Measurements from ENCODE around the gene FOXO3. TPM values are rescaled to one million over a fixed set of nuclear protein-coding genes. Genes with fewer than 3 reads are reported as not detected.

The FOXO3 gene
- total RNA-seq, 2 experiments from 2014 or later = 3.1 to 3.6 TPM

DNA sequence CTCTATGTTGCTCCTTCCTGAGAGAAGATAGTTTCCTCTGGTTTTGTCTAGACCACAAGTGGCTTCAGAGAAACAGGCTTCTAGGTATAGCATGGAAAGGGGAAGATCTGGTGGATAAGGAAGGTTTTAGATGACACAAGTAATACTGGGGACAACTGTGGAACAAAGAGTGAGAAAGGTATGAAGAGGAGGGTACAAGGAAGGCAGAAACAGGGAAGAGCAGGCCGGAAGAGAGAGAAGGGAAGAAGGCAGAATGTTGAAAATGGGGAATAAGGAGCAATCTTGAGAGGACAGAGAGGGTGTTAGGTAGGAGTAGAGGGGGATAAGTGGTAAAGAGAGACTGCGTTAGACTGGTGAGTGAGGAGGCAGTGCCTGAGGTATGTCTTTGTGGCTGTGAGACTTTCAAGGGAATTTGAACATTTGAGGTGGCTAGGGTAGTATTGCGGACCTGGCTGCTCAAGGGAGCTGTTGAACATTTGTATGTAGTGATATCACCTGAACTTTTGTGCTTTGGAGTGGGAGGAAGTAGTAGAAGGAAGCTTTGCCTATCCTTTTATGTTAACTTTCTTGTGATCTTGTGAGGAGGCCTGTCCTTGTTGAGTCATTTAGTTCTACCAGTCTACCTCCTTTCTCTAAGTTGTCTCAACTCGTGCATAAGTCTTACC, 69.5 kb downstream of the FOXO3 start:
- H3K36me3 Mint-ChIP-seq (ENCODE audit: low read depth) = no peaks in the 10 kb centered on the region
- H3K4me1 Mint-ChIP-seq (ENCODE audit: low read depth) = peaks cover 45% of the 10 kb centered on the region
- H3K27me3 Mint-ChIP-seq (ENCODE audit: low read depth) = no peaks in the 10 kb centered on the region
- no peaks in the 10 kb centered on the region for H3K9me3 Mint-ChIP-seq
- H3K27ac Mint-ChIP-seq = peak overlapping the region; percentile 35
- DNase-seq = peak; percentile 37
- intact Hi-C loops (cut with micrococcal nuclease) = loop anchor here (1.0 to 10.0 kb wide), 6 partner anchors 8 to 465 kb away; partner anchors contain the start of genes CEP57L1 and SESN1
- H3K4me3 Mint-ChIP-seq = no peak overlapping the region
- CTCF ChIA-PET = no interaction called here

DNA sequence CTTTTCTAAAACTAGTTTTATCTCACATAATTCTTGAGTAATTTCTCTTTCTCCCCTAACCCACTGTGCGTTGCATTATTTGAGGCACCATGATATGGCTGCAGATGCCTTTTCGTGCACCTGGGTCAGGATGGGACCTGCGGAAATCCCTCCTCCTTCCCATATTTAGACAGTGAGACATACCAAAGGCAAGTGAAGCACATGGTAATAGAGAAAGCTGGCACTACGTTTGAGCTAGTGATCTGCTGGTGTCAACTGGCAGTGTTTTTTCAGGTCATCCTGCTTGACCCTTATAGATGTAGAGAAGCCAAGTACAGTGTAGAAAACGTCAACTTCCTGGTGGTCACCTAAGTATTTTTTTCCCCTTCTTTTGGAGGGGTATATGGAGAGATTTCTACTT, 71.7 kb downstream of the FOXO3 start:
- Mint-ChIP-seq H3K36me3 (ENCODE audit: low read depth) (no peaks in the 10 kb centered on the region), H3K27me3 (ENCODE audit: low read depth) (no peaks in the 10 kb centered on the region), H3K9me3 (no peaks in the 10 kb centered on the region), H3K4me1 (ENCODE audit: low read depth) (peaks cover 57% of the 10 kb centered on the region), H3K4me3 (no peak overlapping the region), H3K27ac (no peak overlapping the region)
- DNase-seq = no peak
- CTCF ChIA-PET = no interaction called here
- intact Hi-C loops (cut with micrococcal nuclease) = loop anchor here (10.0 kb wide), 2 partner anchors 242 to 462 kb away; partner anchors contain the start of genes CEP57L1 and SESN1

DNA sequence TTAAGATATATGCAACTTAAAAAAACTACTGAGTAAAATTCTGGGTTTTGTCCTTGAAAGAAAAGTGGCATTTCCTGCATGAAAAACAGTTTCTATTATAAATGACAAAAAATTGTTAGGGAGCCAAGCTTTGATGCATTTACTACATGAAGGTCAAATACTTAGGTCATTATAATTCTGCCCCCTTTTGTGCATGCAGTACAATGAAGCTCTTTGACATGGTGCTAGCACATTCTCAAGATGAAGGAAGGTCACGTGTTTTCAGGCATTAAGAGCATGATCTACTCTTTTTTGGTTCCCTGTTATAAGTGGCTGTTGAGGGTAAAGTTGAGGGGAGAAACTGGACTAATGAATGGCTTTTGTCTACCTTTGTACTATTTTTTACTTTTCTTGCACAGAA, 72.7 kb downstream of the FOXO3 start:
- Mint-ChIP-seq H3K27ac (no peak overlapping the region), H3K4me1 (ENCODE audit: low read depth) (peaks cover 55% of the 10 kb centered on the region), H3K27me3 (ENCODE audit: low read depth) (no peaks in the 10 kb centered on the region), H3K4me3 (no peak overlapping the region), H3K36me3 (ENCODE audit: low read depth) (no peaks in the 10 kb centered on the region), H3K9me3 (no peaks in the 10 kb centered on the region)
- intact Hi-C loops (cut with micrococcal nuclease) = loop anchor here (10.0 kb wide), 2 partner anchors 241 to 461 kb away; partner anchors contain the start of genes CEP57L1 and SESN1
- CTCF ChIA-PET = no interaction called here
- DNase-seq = no peak

DNA sequence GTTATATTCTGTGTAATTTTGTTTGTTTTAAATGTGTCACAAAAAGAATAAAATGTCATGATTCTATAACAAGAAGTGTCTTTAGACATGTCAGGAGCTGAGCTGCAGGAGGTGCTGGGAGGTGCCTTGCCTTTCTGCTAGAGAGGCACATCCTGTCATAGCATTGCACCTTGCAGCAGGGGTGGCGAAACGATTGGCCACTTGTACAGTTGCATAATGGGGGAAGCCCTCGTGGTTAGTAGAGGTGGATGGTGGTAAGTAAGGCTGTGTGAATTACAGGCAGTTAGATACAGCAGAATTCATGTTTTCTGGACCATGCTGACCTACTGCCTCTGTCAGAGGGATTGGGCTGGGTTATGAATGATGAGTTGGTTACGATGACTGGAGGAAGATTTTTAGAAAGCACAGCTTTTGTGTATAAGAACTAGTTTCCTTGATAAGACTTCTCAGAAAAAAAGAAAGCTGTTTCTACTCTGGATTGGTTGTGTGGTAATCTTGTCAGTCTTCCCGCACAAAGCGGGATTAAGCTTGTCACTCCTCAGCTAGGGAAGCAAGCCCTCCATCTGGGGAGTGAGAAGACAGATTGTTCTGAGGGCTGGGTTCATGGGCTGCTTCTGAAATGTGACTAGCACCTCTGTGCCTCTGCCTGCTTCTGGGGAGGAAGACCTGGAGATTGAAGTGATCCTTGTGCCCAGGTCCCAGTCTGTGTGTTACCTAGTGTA, 74.9 kb downstream of the FOXO3 start:
- H3K27ac Mint-ChIP-seq = no peak overlapping the region
- peak; percentile 76 for DNase-seq
- intact Hi-C loops (cut with micrococcal nuclease) = loop anchor here (10.0 kb wide), 2 partner anchors 239 to 459 kb away; partner anchors contain the start of genes CEP57L1 and SESN1
- peaks cover 45% of the 10 kb centered on the region for H3K4me1 Mint-ChIP-seq (ENCODE audit: low read depth)
- no peaks in the 10 kb centered on the region for H3K9me3 Mint-ChIP-seq
- H3K27me3 Mint-ChIP-seq (ENCODE audit: low read depth) = no peaks in the 10 kb centered on the region
- CTCF ChIA-PET = no interaction called here
- H3K36me3 Mint-ChIP-seq (ENCODE audit: low read depth) = no peaks in the 10 kb centered on the region
- no peak overlapping the region for H3K4me3 Mint-ChIP-seq

DNA sequence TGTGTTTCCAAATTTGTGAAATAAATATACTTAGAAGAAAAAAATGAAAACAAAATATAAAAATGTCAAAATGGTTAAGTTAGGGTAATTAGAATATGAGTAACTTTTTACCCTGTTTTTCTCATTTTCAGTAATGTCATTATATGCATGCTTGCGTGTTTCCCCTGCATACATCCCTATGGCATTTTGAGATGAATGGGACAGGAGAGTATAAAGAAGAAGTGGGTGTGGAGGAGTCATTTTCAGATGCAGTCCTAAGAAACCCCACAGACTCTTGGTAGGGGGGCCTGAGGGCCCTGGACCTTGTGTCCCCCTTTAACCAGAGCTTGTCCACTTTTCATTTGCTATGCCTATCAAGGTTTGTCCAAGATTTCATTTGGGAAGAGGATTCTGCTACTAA, 77.2 kb downstream of the FOXO3 start:
- CTCF ChIA-PET = interaction anchor here (0.7 kb wide), 1 partner anchor 244 kb away, joined by 3 read pairs; no protein-coding TSS in a partner anchor
- Mint-ChIP-seq H3K36me3 (ENCODE audit: low read depth) (no peaks in the 10 kb centered on the region), H3K4me1 (ENCODE audit: low read depth) (peaks cover 38% of the 10 kb centered on the region), H3K4me3 (no peak overlapping the region), H3K27ac (no peak overlapping the region), H3K9me3 (no peaks in the 10 kb centered on the region), H3K27me3 (ENCODE audit: low read depth) (no peaks in the 10 kb centered on the region)
- DNase-seq = no peak
- intact Hi-C loops (cut with micrococcal nuclease) = loop anchor here (1.0 to 10.0 kb wide), 3 partner anchors 8 to 457 kb away; partner anchors contain the start of genes CEP57L1 and SESN1

DNA sequence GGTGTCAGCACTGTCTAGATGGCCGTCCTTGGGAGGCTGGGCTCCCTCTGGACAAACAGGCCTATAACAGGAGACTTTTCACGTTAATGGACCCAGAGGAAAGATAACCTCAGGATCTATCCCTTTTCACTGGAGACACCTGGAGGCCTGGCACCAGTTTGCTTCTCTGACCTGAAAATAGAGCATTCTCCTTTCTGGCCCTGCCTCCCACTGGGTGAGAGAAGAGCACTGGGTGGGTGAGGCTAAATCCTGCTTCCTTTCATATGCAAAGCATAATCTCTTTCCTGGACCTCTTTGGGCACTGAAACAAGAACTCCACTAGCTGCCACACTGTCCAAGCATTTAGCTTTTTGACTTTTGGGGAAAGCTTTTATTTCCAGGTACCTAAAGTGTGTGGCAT, 78.3 kb downstream of the FOXO3 start:
- no peak overlapping the region for H3K4me3 Mint-ChIP-seq
- CTCF ChIA-PET = interaction anchor here (0.9 kb wide), 1 partner anchor 145 kb away, joined by 3 read pairs; no protein-coding TSS in a partner anchor
- no peak overlapping the region for H3K27ac Mint-ChIP-seq
- peaks cover 36% of the 10 kb centered on the region for H3K4me1 Mint-ChIP-seq (ENCODE audit: low read depth)
- H3K36me3 Mint-ChIP-seq (ENCODE audit: low read depth) = no peaks in the 10 kb centered on the region
- intact Hi-C loops (cut with micrococcal nuclease) = loop anchor here (1.0 to 10.0 kb wide), 3 partner anchors 9 to 456 kb away; partner anchors contain the start of genes CEP57L1 and SESN1
- no peaks in the 10 kb centered on the region for H3K9me3 Mint-ChIP-seq
- DNase-seq = no peak
- H3K27me3 Mint-ChIP-seq (ENCODE audit: low read depth) = no peaks in the 10 kb centered on the region

DNA sequence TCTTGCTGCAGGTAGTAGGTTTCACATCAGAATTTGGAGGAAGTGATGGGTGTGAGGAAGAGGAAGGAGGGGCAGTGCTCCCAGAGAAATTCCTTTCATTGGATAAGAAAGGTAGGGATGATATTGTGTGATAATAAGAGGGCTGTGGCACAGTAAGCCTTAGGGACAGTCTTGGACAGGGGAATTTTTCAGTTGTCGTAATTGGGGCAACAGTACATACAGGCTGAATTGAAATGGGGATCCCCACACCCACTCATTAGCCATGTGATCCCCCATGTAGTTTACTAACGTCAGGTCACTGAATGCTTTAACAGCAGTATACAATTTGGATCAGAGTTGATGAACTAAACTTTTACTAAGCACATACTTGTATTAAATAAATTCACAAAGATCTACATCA, 79.4 kb downstream of the FOXO3 start:
- Mint-ChIP-seq H3K4me3 (no peak overlapping the region), H3K4me1 (ENCODE audit: low read depth) (peaks cover 36% of the 10 kb centered on the region), H3K9me3 (no peaks in the 10 kb centered on the region), H3K27ac (no peak overlapping the region), H3K36me3 (ENCODE audit: low read depth) (no peaks in the 10 kb centered on the region), H3K27me3 (ENCODE audit: low read depth) (no peaks in the 10 kb centered on the region)
- intact Hi-C loops (cut with micrococcal nuclease) = no loop called here
- CTCF ChIA-PET = no interaction called here
- no peak for DNase-seq

DNA sequence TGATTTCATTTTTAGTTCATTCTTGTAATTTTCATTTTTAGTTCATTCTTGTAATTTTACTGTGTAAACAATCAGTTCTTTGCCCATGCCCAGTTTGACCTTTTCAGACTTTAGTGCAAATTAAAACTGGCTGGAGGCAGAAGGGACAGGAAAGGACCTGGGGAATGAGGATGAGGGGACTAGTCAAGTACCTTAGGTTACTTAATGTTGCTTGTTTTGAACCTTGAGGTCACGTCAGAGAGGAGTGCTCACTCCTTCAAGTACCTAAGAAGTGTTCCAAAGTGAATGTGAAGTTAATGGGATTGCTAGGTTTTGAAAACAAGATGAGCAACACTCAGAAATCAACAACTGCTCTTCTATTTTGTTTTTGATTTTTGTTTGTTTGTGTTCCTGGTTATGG, 82.5 kb downstream of the FOXO3 start:
- CTCF ChIA-PET = no interaction called here
- Mint-ChIP-seq H3K4me1 (ENCODE audit: low read depth) (peaks cover 14% of the 10 kb centered on the region), H3K4me3 (no peak overlapping the region), H3K36me3 (ENCODE audit: low read depth) (no peaks in the 10 kb centered on the region), H3K27me3 (ENCODE audit: low read depth) (no peaks in the 10 kb centered on the region), H3K9me3 (no peaks in the 10 kb centered on the region), H3K27ac (no peak overlapping the region)
- intact Hi-C loops (cut with micrococcal nuclease) = no loop called here
- no peak for DNase-seq

DNA sequence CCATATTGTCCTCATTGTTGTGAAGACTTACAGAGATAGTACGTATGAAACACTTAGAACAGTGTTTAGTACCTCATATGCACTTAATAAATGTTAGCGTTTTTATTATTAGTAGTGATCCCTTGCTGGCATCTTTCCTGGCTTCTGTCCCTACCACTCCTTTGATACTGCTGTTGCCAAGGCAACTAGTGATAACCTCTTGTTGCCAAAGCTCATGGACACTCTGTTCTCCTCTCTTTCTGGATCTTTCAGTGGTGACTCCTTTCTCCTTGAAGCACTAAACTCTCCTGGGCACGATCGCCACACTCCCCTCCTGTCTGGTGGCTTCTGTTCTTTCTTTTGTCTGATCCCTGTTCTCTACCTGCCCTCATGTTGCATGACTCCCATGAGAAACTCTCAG, 83.5 kb downstream of the FOXO3 start:
- H3K9me3 Mint-ChIP-seq = no peaks in the 10 kb centered on the region
- CTCF ChIA-PET = no interaction called here
- no peaks in the 10 kb centered on the region for H3K27me3 Mint-ChIP-seq (ENCODE audit: low read depth)
- H3K36me3 Mint-ChIP-seq (ENCODE audit: low read depth) = no peaks in the 10 kb centered on the region
- no peak overlapping the region for H3K4me3 Mint-ChIP-seq
- intact Hi-C loops (cut with micrococcal nuclease) = no loop called here
- no peak overlapping the region for H3K27ac Mint-ChIP-seq
- peaks cover 11% of the 10 kb centered on the region for H3K4me1 Mint-ChIP-seq (ENCODE audit: low read depth)
- no peak for DNase-seq

DNA sequence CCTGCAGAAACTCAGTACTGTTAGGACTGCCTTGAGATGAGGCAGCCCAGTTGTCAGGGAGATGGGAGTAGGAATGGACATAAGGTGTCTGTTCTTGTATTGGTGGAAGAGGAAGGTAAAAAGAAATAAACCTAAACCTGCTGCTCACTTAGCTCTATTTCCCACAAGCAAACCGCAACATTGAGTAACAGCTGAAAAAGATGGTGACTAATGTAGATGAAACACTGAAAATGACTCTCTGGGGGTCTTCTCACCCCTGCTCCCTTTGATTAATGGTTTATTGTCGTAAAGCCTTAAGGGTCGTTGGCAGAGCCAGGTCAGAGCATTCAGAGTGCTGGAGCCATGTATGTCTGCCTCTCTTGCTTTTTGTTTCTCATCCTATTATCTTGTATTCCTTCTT, 87.5 kb downstream of the FOXO3 start:
- Mint-ChIP-seq H3K4me1 (ENCODE audit: low read depth) (peaks cover 15% of the 10 kb centered on the region), H3K27me3 (ENCODE audit: low read depth) (no peaks in the 10 kb centered on the region), H3K9me3 (no peaks in the 10 kb centered on the region), H3K36me3 (ENCODE audit: low read depth) (no peaks in the 10 kb centered on the region), H3K27ac (no peak overlapping the region), H3K4me3 (no peak overlapping the region)
- CTCF ChIA-PET = interaction anchor here (1.0 kb wide), 1 partner anchor 101 kb away, joined by 3 read pairs; no protein-coding TSS in a partner anchor
- no peak for DNase-seq
- intact Hi-C loops (cut with micrococcal nuclease) = no loop called here

DNA sequence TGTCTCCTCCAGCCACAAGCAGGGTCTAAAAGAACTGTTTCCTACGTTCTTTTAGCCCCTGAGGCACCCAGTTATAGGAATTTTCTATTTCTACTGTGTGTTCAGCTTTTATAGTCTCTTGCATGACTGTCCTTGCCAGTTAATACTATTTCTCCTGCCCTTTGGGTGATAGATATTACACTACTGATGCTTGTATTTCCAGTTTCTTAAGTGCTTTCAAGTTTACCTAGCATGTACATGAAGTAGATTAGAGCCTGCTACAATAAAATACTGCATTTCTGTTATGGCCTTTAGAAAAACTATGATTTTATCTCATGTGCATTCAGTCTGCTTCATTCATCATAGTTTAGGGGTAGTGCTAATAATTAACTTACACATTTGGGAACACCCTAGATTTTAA, 89.6 kb downstream of the FOXO3 start:
- Mint-ChIP-seq H3K27ac (no peak overlapping the region), H3K4me1 (ENCODE audit: low read depth) (peaks cover 26% of the 10 kb centered on the region), H3K9me3 (no peaks in the 10 kb centered on the region), H3K36me3 (ENCODE audit: low read depth) (no peaks in the 10 kb centered on the region), H3K27me3 (ENCODE audit: low read depth) (no peaks in the 10 kb centered on the region), H3K4me3 (no peak overlapping the region)
- CTCF ChIA-PET = interaction anchor here (0.6 to 0.7 kb wide), 2 partner anchors 322 to 786 kb away, joined by 3 to 4 read pairs; no protein-coding TSS in a partner anchor
- DNase-seq = no peak
- intact Hi-C loops (cut with micrococcal nuclease) = no loop called here

DNA sequence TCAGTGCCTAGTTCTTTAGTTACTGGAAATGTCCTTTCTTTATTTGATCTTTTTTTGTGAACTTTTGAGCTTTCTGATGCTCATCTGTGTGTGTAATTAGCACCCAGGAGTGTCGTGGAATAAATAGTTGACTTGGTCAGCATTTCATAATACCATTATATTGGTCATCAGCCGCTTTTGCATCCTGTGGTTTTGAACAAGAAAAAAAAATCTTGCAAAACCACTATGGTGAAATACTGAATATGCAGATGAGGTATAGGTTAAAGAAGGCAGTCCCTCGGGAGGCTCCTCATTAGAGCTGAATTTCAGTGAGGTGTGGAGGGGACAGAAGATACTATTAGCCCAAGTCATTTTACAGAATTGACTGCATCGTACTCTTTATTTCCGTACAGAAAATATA, 90.1 kb downstream of the FOXO3 start:
- Mint-ChIP-seq H3K4me1 (ENCODE audit: low read depth) (peaks cover 26% of the 10 kb centered on the region), H3K9me3 (no peaks in the 10 kb centered on the region), H3K27me3 (ENCODE audit: low read depth) (no peaks in the 10 kb centered on the region), H3K4me3 (no peak overlapping the region), H3K27ac (no peak overlapping the region), H3K36me3 (ENCODE audit: low read depth) (no peaks in the 10 kb centered on the region)
- DNase-seq = no peak
- intact Hi-C loops (cut with micrococcal nuclease) = no loop called here
- CTCF ChIA-PET = interaction anchor here (0.7 kb wide), 1 partner anchor 321 kb away, joined by 3 read pairs; no protein-coding TSS in a partner anchor
